GM23338 (cell line): Measurements from ENCODE around the gene ALDH1A2. TPM values are rescaled to one million over a fixed set of nuclear protein-coding genes. Genes with fewer than 3 reads are reported as not detected.

Experiments used
- ATAC-seq: fragments of 200-7000 bp; cut with Tn5 transposase; 3 replicates; pipeline ENCODE4 v1.9.1; 2020
- DNase-seq: peaks from one replicate; pipeline ENCODE4 v3.0.0-alpha.2; 2015; ENCODE audit warnings: low spot score
- H2AFZ ChIP-seq: fragments of 200-600 bp; sonication (generic); 2 replicates; pipeline ENCODE4 v1.8.0; 2016; ENCODE audit warnings: antibody characterized with exemption, mild to moderate bottlenecking, moderate library complexity
- H3F3A ChIP-seq: fragments of 200-600 bp; sonication (generic); replicated peaks from 2 replicates; pipeline ENCODE4 v1.8.0; 2017; ENCODE audit warnings: antibody characterized with exemption, mixed run types, low read depth
- H3K27ac ChIP-seq: fragments of 200-600 bp; sonication (generic); 2 replicates; pipeline ENCODE4 v1.6.1; 2016; ENCODE audit warnings: low read depth
- H3K27me3 ChIP-seq: fragments of 200-600 bp; sonication (generic); 2 replicates; pipeline ENCODE4 v1.8.0; 2016; ENCODE audit warnings: mild to moderate bottlenecking, mixed run types, moderate library complexity; ENCODE audit not compliant: insufficient read depth
- H3K36me3 ChIP-seq: fragments of 200-600 bp; sonication (generic); 2 replicates; pipeline ENCODE4 v1.8.0; 2016; ENCODE audit warnings: mild to moderate bottlenecking; ENCODE audit not compliant: insufficient read depth
- H3K4me1 ChIP-seq: fragments of 200-600 bp; sonication (generic); 2 replicates; pipeline ENCODE4 v1.8.0; 2016; ENCODE audit warnings: mild to moderate bottlenecking, moderate library complexity; ENCODE audit not compliant: insufficient read depth
- H3K4me2 ChIP-seq: fragments of 200-600 bp; sonication (generic); 2 replicates; pipeline ENCODE4 v1.7.1; 2017; ENCODE audit warnings: mixed run types
- H3K4me3 ChIP-seq: fragments of 200-600 bp; sonication (generic); 2 replicates; pipeline ENCODE4 v1.6.1; 2016; ENCODE audit warnings: mixed run types
- H3K79me2 ChIP-seq: fragments of 200-600 bp; sonication (generic); replicated peaks from 2 replicates; pipeline ENCODE4 v1.8.0; 2017; ENCODE audit warnings: mild to moderate bottlenecking; ENCODE audit not compliant: insufficient read depth
- H3K9me2 ChIP-seq: fragments of 200-600 bp; sonication (generic); 2 replicates; pipeline ENCODE4 v1.8.0; 2017; ENCODE audit not compliant: insufficient read depth
- H4K20me1 ChIP-seq: fragments of 200-600 bp; sonication (generic); replicated peaks from 2 replicates; pipeline ENCODE4 v1.8.0; 2017; ENCODE audit warnings: mild to moderate bottlenecking; ENCODE audit not compliant: insufficient read depth
- H3K27ac Mint-ChIP-seq: 2 replicates; pipeline ENCODE4 v1.8.0; 2020; ENCODE audit warnings: inconsistent platforms, mild to moderate bottlenecking, moderate library complexity, mixed read lengths
- H3K27me3 Mint-ChIP-seq: 3 replicates; pipeline ENCODE4 v1.8.0; 2022; ENCODE audit warnings: low read depth, mild to moderate bottlenecking, moderate library complexity, mixed read lengths, inconsistent platforms; ENCODE audit not compliant: insufficient read depth, poor library complexity
- H3K36me3 Mint-ChIP-seq: 3 replicates; pipeline ENCODE4 v1.8.0; 2021; ENCODE audit warnings: low read depth, mild to moderate bottlenecking, inconsistent platforms, moderate library complexity, mixed read lengths
- H3K4me1 Mint-ChIP-seq: 3 replicates; pipeline ENCODE4 v1.8.0; 2020; ENCODE audit warnings: mild to moderate bottlenecking, inconsistent platforms, mixed read lengths
- H3K4me3 Mint-ChIP-seq: 3 replicates; pipeline ENCODE4 v1.8.0; 2021; ENCODE audit warnings: moderate library complexity, mild to moderate bottlenecking, inconsistent platforms, mixed read lengths
- H3K9me3 Mint-ChIP-seq: 3 replicates; pipeline ENCODE4 v1.8.0; 2020; ENCODE audit warnings: moderate library complexity, mild to moderate bottlenecking, inconsistent platforms, mixed read lengths
- CREB1 ChIP-seq: fragments of 250-450 bp; sonication (Bioruptor Pico); IDR thresholded peaks from 2 replicates; pipeline ENCODE4 v1.5.0; 2020; ENCODE audit warnings: low read depth, mild to moderate bottlenecking, moderate library complexity
- CTCF ChIP-seq, 2 experiments: fragments of 200-600 bp in 1 of 2; sonication (generic) in 1 of 2; conservative IDR thresholded peaks; 2 replicates each; pipeline versions ENCODE4 v1.5.1 to v1.6.1; 2016 to 2017; ENCODE audit warnings: antibody characterized with exemption in 2 of 2, low read depth in 2 of 2, mild to moderate bottlenecking in 2 of 2, moderate library complexity in 1 of 2
- ETS1 ChIP-seq: IDR thresholded peaks from 2 replicates; pipeline ENCODE4 v1.6.1; 2016; ENCODE audit warnings: antibody characterized with exemption
- EZH2 ChIP-seq: fragments of 200-600 bp; sonication (generic); IDR thresholded peaks from one replicate; pipeline ENCODE4 v1.8.0; 2017; ENCODE audit warnings: antibody characterized with exemption, mild to moderate bottlenecking, low read depth; ENCODE audit not compliant: unreplicated experiment
- NANOG ChIP-seq: IDR thresholded peaks from 2 replicates; pipeline ENCODE4 v1.6.1; 2016; ENCODE audit warnings: antibody characterized with exemption, borderline replicate concordance
- POLR2AphosphoS5 ChIP-seq: IDR thresholded peaks from 2 replicates; pipeline ENCODE4 v1.6.1; 2016; ENCODE audit warnings: antibody characterized with exemption, low read depth
- REST ChIP-seq: IDR thresholded peaks from one replicate; pipeline ENCODE4 v1.6.1; 2018; ENCODE audit warnings: antibody characterized with exemption; ENCODE audit not compliant: unreplicated experiment
- STAT1 ChIP-seq: IDR thresholded peaks from one replicate; pipeline ENCODE4 v1.6.1; 2016; ENCODE audit warnings: antibody characterized with exemption; ENCODE audit not compliant: unreplicated experiment
- ZNF114 ChIP-seq: fragments of 250-450 bp; sonication (Bioruptor Pico); IDR thresholded peaks from 2 replicates; pipeline ENCODE4 v1.5.0; 2020; ENCODE audit warnings: mild to moderate bottlenecking, moderate library complexity
- ZNF331 ChIP-seq: fragments of 250-450 bp; sonication (Bioruptor Pico); IDR thresholded peaks from 2 replicates; pipeline ENCODE4 v1.5.0; 2020; ENCODE audit warnings: low read depth, mild to moderate bottlenecking, moderate library complexity
- polyA plus RNA-seq: library from polyadenylated mRNA; unstranded; fragments of >200 nt; fragmentation: Nextera tagmentation; extraction: Ambion mirVana; gene quantifications from 2 replicates; pipeline ENCODE4 v1.2.1, GENCODE V29; 2016
- total RNA-seq: library from RNA; depleted of rRNA; stranded (reverse); fragments of >200 nt; shearing (Covaris generic); gene quantifications from 2 replicates; pipeline ENCODE4 v1.2.3, GENCODE V29; 2014

ALDH1A2 gene
- total and polyA plus RNA-seq, 2 experiments from 2014 or later = 0.80 TPM; not detected in 1

- H3K27ac ChIP-seq = no peak overlapping the region
- H4K20me1 ChIP-seq = peaks cover 16% of the 10 kb centered on the region
- DNase-seq (peak; percentile 22), ATAC-seq (no peak)
- Mint-ChIP-seq H3K27ac (no peak overlapping the region), H3K4me3 (peak overlapping the region; percentile 53; the same call in 2 of the 3 replicates), H3K36me3 (no peaks in the 10 kb centered on the region; the same call in 2 of the 3 replicates), H3K27me3 (peaks cover 66% of the 10 kb centered on the region), H3K9me3 (no peaks in the 10 kb centered on the region; the same call in 2 of the 3 replicates), H3K4me1 (peaks cover 17% of the 10 kb centered on the region)
- no peaks in the 10 kb centered on the region for H3K36me3 ChIP-seq
- peak overlapping the region; percentile 72; the same call in 1 of the 2 replicates for H3K4me3 ChIP-seq
- TF ChIP-seq EZH2 = no peak
- TF ChIP-seq CREB1 (CRISPR knock-in tag) = no peak
- 0 out of 2 replicates have a peak, but pooled peaks have one; percentile 30 for TF ChIP-seq POLR2AphosphoS5
- TF ChIP-seq NANOG = peak; percentile 79
- H3K79me2 ChIP-seq = no peaks in the 10 kb centered on the region
- H3K27me3 ChIP-seq = peaks cover 100% of the 10 kb centered on the region
- no peaks in the 10 kb centered on the region for H3F3A ChIP-seq
- H3K4me2 ChIP-seq = peak overlapping the region; percentile 85
- H3K4me1 ChIP-seq = no peaks in the 10 kb centered on the region
- no peak overlapping the region for H2AFZ ChIP-seq
- no peaks in the 10 kb centered on the region for H3K9me2 ChIP-seq
These were observed 1.2 kb downstream of the ALDH1A2 start for GRCh38 chr15:58064082-58064979.

GRCh38 chr15:58063614-58064013, 1.9 kb downstream of the ALDH1A2 start:
- no peak overlapping the region for H3K4me2 ChIP-seq
- H3K79me2 ChIP-seq = no peaks in the 10 kb centered on the region
- H3K36me3 ChIP-seq = no peaks in the 10 kb centered on the region
- no peak overlapping the region for H3K4me3 ChIP-seq
- no peaks in the 10 kb centered on the region for H3F3A ChIP-seq
- H3K27me3 ChIP-seq = peaks cover 100% of the 10 kb centered on the region
- no peak overlapping the region for H3K27ac Mint-ChIP-seq
- ATAC-seq (no peak), DNase-seq (no peak)
- peaks cover 17% of the 10 kb centered on the region for H3K4me1 Mint-ChIP-seq
- no peak overlapping the region for H2AFZ ChIP-seq
- no peak overlapping the region for H3K4me3 Mint-ChIP-seq
- H3K4me1 ChIP-seq = no peaks in the 10 kb centered on the region
- H3K9me2 ChIP-seq = no peaks in the 10 kb centered on the region
- H3K36me3 Mint-ChIP-seq = no peaks in the 10 kb centered on the region; the same call in 2 of the 3 replicates
- H3K9me3 Mint-ChIP-seq = no peaks in the 10 kb centered on the region; the same call in 2 of the 3 replicates
- H3K27ac ChIP-seq = no peak overlapping the region
- no peak for TF ChIP-seq STAT1
- TF ChIP-seq ZNF114 (CRISPR knock-in tag) = no peak
- no peak for TF ChIP-seq CTCF (conservative IDR thresholded peaks at IDR 0.05; ENCODE audit: low read depth in 2 of 2)
- no peak for TF ChIP-seq ZNF331 (CRISPR knock-in tag)
- no peak for TF ChIP-seq POLR2AphosphoS5
- peak; percentile 50 for TF ChIP-seq EZH2
- no peak for TF ChIP-seq REST
- no peak for TF ChIP-seq ETS1
- peaks cover 16% of the 10 kb centered on the region for H4K20me1 ChIP-seq
- H3K27me3 Mint-ChIP-seq = peaks cover 66% of the 10 kb centered on the region
